OCI-M1 (cell line): ENCODE measurements around the gene IL11.
A peak's percentile ranks its signal among the peaks of the same experiment; 100 is the strongest.

Experiments used
- DNase-seq: peaks from one replicate; lab custom pipeline; 2025; lab: John Stamatoyannopoulos, UW

IL11 gene

GRCh38 chr19:55372316-55373081 is 2.2 kb upstream of the IL11 start:
- DNase-seq, result no peak

- no peak for DNase-seq
Observed at GRCh38 chr19:55369653-55370304, 484 bp downstream of the IL11 start.

GRCh38 chr19:55368701-55369563 is 1.3 kb downstream of the IL11 start:
- DNase-seq, result no peak

- no peak for DNase-seq
Observed at GRCh38 chr19:55368106-55368505, 2.2 kb downstream of the IL11 start.

- DNase-seq, result no peak
Observed at GRCh38 chr19:55366790-55367189, 3.5 kb downstream of the IL11 start.

GRCh38 chr19:55365964-55366363 is 4.3 kb downstream of the IL11 start:
- no peak for DNase-seq

- DNase-seq, result no peak
Observed at GRCh38 chr19:55365245-55365644, 5.0 kb downstream of the IL11 start.

GRCh38 chr19:55362990-55363716 is 7.1 kb downstream of the IL11 start, which contains the start of gene GARIN5B:
Gene GARIN5B, minus strand, starts transcription at chr19:55363260. Its CDS starts 194 bp downstream, at chr19:55363066.
- DNase-seq, result no peak

GRCh38 chr19:55362174-55362989 is 7.9 kb downstream of the IL11 start:
- DNase-seq, result no peak

- DNase-seq, result no peak
Observed at GRCh38 chr19:55360902-55361301, 9.4 kb downstream of the IL11 start.

GRCh38 chr19:55358943-55359908 is 11.0 kb downstream of the IL11 start:
- DNase-seq, result no peak

GRCh38 chr19:55358493-55358892 is 11.8 kb downstream of the IL11 start:
- DNase-seq, result no peak

GRCh38 chr19:55355213-55355821 is 14.9 kb downstream of the IL11 start:
- DNase-seq, result no peak

- no peak for DNase-seq
Observed at GRCh38 chr19:55354698-55355212, 15.5 kb downstream of the IL11 start, which contains the start of gene COX6B2. Gene COX6B2, minus strand, starts transcription at chr19:55354719. Its CDS starts 198 bp downstream, at chr19:55354521.

GRCh38 chr19:55353803-55354697 is 16.2 kb downstream of the IL11 start:
- DNase-seq, result peak; percentile 54

GRCh38 chr19:55353356-55353802 is 16.9 kb downstream of the IL11 start:
- no peak for DNase-seq

GRCh38 chr19:55352549-55353145 is 17.6 kb downstream of the IL11 start:
- no peak for DNase-seq
